Natural killer cell (primary cell): ENCODE measurements around the gene PTPRB. TPM values are rescaled to one million over a fixed set of nuclear protein-coding genes. Genes with fewer than 3 reads are reported as not detected.

Experiments used
- ATAC-seq, 3 donors: fragments of 150-1000 bp in 2 of 3; fragments of 200-7000 bp in 1 of 3; cut with Tn5 transposase; 1 replicate in 1 of 3; 2 replicates in 2 of 3; pipeline ENCODE4 v1.10.0; 2021; ENCODE audit warnings: mild to moderate bottlenecking in 2 of 3, moderate library complexity in 2 of 3
- DNase-seq, 2 donors: peaks; one replicate each; pipeline versions ENCODE4 v3.0.0 to v3.0.0-alpha.2; 2013 to 2021; ENCODE audit warnings: mixed read lengths in 1 of 2
- H3K27ac ChIP-seq: one replicate; pipeline ENCODE4 v1.5.1; 2013; ENCODE audit warnings: mild to moderate bottlenecking, low read length
- H3K27me3 ChIP-seq: one replicate; pipeline ENCODE4 v1.6.1; 2013; ENCODE audit warnings: low read length; ENCODE audit not compliant: control insufficient read depth, insufficient read depth
- H3K36me3 ChIP-seq: one replicate; pipeline ENCODE4 v1.6.1; 2013; ENCODE audit warnings: low read length; ENCODE audit not compliant: control insufficient read depth, insufficient read depth
- H3K4me1 ChIP-seq: one replicate; pipeline ENCODE4 v1.6.1; 2013; ENCODE audit warnings: low read length; ENCODE audit not compliant: control insufficient read depth, insufficient read depth
- H3K4me3 ChIP-seq: one replicate; pipeline ENCODE4 v1.5.1; 2013; ENCODE audit warnings: low read length
- H3K9me3 ChIP-seq: one replicate; pipeline ENCODE4 v1.6.1; 2013; ENCODE audit warnings: low read length; ENCODE audit not compliant: control insufficient read depth, insufficient read depth
- H3K27ac Mint-ChIP-seq, 2 donors: one replicate each; pipeline ENCODE4 v1.8.0; 2022; ENCODE audit warnings: mild to moderate bottlenecking in 2 of 2, mixed read lengths in 2 of 2, moderate library complexity in 1 of 2
- H3K27me3 Mint-ChIP-seq, 2 donors: one replicate each; pipeline ENCODE4 v1.8.0; 2022; ENCODE audit warnings: low read depth in 2 of 2, mixed read lengths in 2 of 2
- H3K36me3 Mint-ChIP-seq: one replicate; pipeline ENCODE4 v1.8.0; 2022; ENCODE audit warnings: mixed read lengths
- H3K4me1 Mint-ChIP-seq, 2 donors: one replicate each; pipeline ENCODE4 v1.8.0; 2022; ENCODE audit warnings: mixed read lengths in 2 of 2
- H3K4me3 Mint-ChIP-seq: one replicate; pipeline ENCODE4 v1.8.0; 2022; ENCODE audit warnings: mild to moderate bottlenecking, moderate library complexity, mixed read lengths
- H3K9me3 Mint-ChIP-seq, 2 donors: one replicate each; pipeline ENCODE4 v1.8.0; 2022; ENCODE audit warnings: mixed read lengths in 2 of 2
- CTCF ChIP-seq: fragments of 200-600 bp; IDR thresholded peaks from one replicate; pipeline ENCODE4 v1.8.0; 2022; ENCODE audit warnings: antibody characterized with exemption
- WGBS: methylation state at CpG from one replicate; pipeline ENCODE4 v1.1.7; 2013; ENCODE audit warnings: missing lambda C conversion rate; ENCODE audit not compliant: insufficient coverage; 5-methylcytosine and 5-hydroxymethylcytosine counted together
- intact Hi-C: fragments of 100-400 bp; cut with micrococcal nuclease; formaldehyde crosslinking; loops from one replicate; pipeline ENCODE4 v1.14.2; 2022
- total RNA-seq, 4 donors: library from RNA; stranded (reverse); fragments of 120-200 nt in 1 of 4; gene quantifications; one replicate each; pipeline versions ENCODE4 v1.2.3 to v1.2.4, GENCODE V29; 2013 to 2022

The PTPRB gene
- total RNA-seq, 3 donors from 2014 or later (not counting 1 experiment from before 2014, with no cell fraction given) = 2.3 to 7.8 (median 5.5) TPM

- Histone ChIP-seq H3K9me3 (no peaks in the 10 kb centered on the region), H3K4me3 (no peak overlapping the region), H3K4me1 (no peaks in the 10 kb centered on the region), H3K36me3 (no peaks in the 10 kb centered on the region), H3K27me3 (no peaks in the 10 kb centered on the region), H3K27ac (no peak overlapping the region)
- Mint-ChIP-seq H3K4me3 (no peak overlapping the region), H3K27me3 (peaks cover 0 to 3% of the 10 kb centered on the region in 2 donors), H3K4me1 (no peaks in the 10 kb centered on the region), H3K27ac (no peak overlapping the region), H3K9me3 (no peaks in the 10 kb centered on the region), H3K36me3 (no peaks in the 10 kb centered on the region)
- WGBS = 80% methylated on average over 1 of the region's 1 CpG
- ATAC-seq (no peak), DNase-seq (no peak)
- intact Hi-C loops = no loop called here
- TF ChIP-seq CTCF = no peak
These were observed 96.2 kb downstream of the PTPRB start for GRCh38 chr12:70540996-70541395.

GRCh38 chr12:70536650-70537049 lies 100.6 kb downstream of the PTPRB start:
- WGBS = 94% methylated on average over 10 of the region's 10 CpGs
- no peak for ATAC-seq

GRCh38 chr12:70535896-70536374 lies 101.3 kb downstream of the PTPRB start:
- no peak for ATAC-seq
- Mint-ChIP-seq H3K27me3 (no peaks in the 10 kb centered on the region), H3K27ac (no peak overlapping the region), H3K9me3 (no peaks in the 10 kb centered on the region), H3K4me3 (no peak overlapping the region), H3K36me3 (no peaks in the 10 kb centered on the region), H3K4me1 (no peaks in the 10 kb centered on the region)
- Histone ChIP-seq H3K4me3 (no peak overlapping the region), H3K27ac (no peak overlapping the region), H3K36me3 (no peaks in the 10 kb centered on the region), H3K27me3 (no peaks in the 10 kb centered on the region), H3K9me3 (no peaks in the 10 kb centered on the region), H3K4me1 (no peaks in the 10 kb centered on the region)
- intact Hi-C loops = no loop called here
- TF ChIP-seq CTCF = no peak
- no peak for DNase-seq
- 93% methylated on average over 6 of the region's 6 CpGs for WGBS

More at GRCh38 chr12:70536650-70537049, 100.6 kb downstream of the PTPRB start:
- Histone ChIP-seq H3K4me1 (no peaks in the 10 kb centered on the region), H3K9me3 (no peaks in the 10 kb centered on the region), H3K4me3 (no peak overlapping the region), H3K27ac (no peak overlapping the region), H3K27me3 (no peaks in the 10 kb centered on the region), H3K36me3 (no peaks in the 10 kb centered on the region)
- intact Hi-C loops = no loop called here
- no peak overlapping the region for H3K4me3 Mint-ChIP-seq
- no peaks in the 10 kb centered on the region for H3K27me3 Mint-ChIP-seq
- no peak overlapping the region for H3K27ac Mint-ChIP-seq
- H3K36me3 Mint-ChIP-seq = no peaks in the 10 kb centered on the region
- no peaks in the 10 kb centered on the region for H3K4me1 Mint-ChIP-seq
- H3K9me3 Mint-ChIP-seq = no peaks in the 10 kb centered on the region
- no peak for TF ChIP-seq CTCF
- no peak for DNase-seq

GRCh38 chr12:70534466-70534865 lies 102.8 kb downstream of the PTPRB start:
- intact Hi-C loops = no loop called here
- Mint-ChIP-seq H3K36me3 (no peaks in the 10 kb centered on the region), H3K27ac (no peak overlapping the region), H3K27me3 (no peaks in the 10 kb centered on the region), H3K9me3 (no peaks in the 10 kb centered on the region), H3K4me3 (no peak overlapping the region), H3K4me1 (no peaks in the 10 kb centered on the region)
- Histone ChIP-seq H3K36me3 (no peaks in the 10 kb centered on the region), H3K27me3 (no peaks in the 10 kb centered on the region), H3K27ac (no peak overlapping the region), H3K4me1 (no peaks in the 10 kb centered on the region), H3K4me3 (no peak overlapping the region), H3K9me3 (no peaks in the 10 kb centered on the region)
- no peak for ATAC-seq
- no peak for TF ChIP-seq CTCF
- 89% methylated on average over 7 of the region's 7 CpGs for WGBS
- DNase-seq = no peak
